IMR-90 (cell line): ENCODE results near the gene BRWD1. TPM values are rescaled to one million over a fixed set of nuclear protein-coding genes. Genes with fewer than 3 reads are reported as not detected.

ENCODE experiments used
- ATAC-seq: fragments of 200-7000 bp; cut with Tn5 transposase; 2 replicates; pipeline ENCODE4 v1.9.1; 2020; ENCODE audit warnings: low read depth, mild to moderate bottlenecking, moderate library complexity
- BruUV-seq: library from RNA; stranded (reverse); fragments of 400-500 nt; replicated peaks from 2 replicates; lab custom pipeline; 2021; lab: Mats Ljungman, UMichigan
- CTCF ChIA-PET: fragments of 300-600 bp; formaldehyde crosslinking; extraction: SDS; loops from one replicate; lab custom pipeline; 2021; ENCODE audit warnings: antibody characterized with exemption; lab: Yijun Ruan, JAX
- POLR2A ChIA-PET: fragments of 300-600 bp; sonication (Branson Sonifier 250); formaldehyde crosslinking; loops from one replicate; lab custom pipeline; 2022; ENCODE audit warnings: antibody characterized with exemption; ENCODE audit not compliant: unreplicated experiment; lab: Charles Lee
- DNase-seq: peaks from one replicate; pipeline ENCODE4 v3.0.0; 2013
- H2AFZ ChIP-seq: replicated peaks from 2 replicates; pipeline ENCODE3; 2013; ENCODE audit warnings: low read length, mild to moderate bottlenecking; ENCODE audit not compliant: poor library complexity
- H2AK5ac ChIP-seq: 2 replicates; pipeline ENCODE4 v1.6.1; 2013; ENCODE audit warnings: low read depth, low read length, inconsistent platforms
- H2AK9ac ChIP-seq: replicated peaks from 2 replicates; pipeline ENCODE3; 2013; ENCODE audit warnings: mild to moderate bottlenecking, low read depth, low read length, moderate library complexity; ENCODE audit not compliant: poor library complexity
- H2BK120ac ChIP-seq: 2 replicates; pipeline ENCODE4 v1.6.1; 2013; ENCODE audit warnings: low read depth, low read length, inconsistent platforms
- H2BK15ac ChIP-seq: 3 replicates; pipeline ENCODE4 v1.6.1; 2013; ENCODE audit warnings: low read depth, low read length, inconsistent platforms
- H2BK20ac ChIP-seq: 2 replicates; pipeline ENCODE4 v1.6.1; 2013; ENCODE audit warnings: low read depth, mild to moderate bottlenecking, inconsistent platforms, low read length, moderate library complexity
- H2BK5ac ChIP-seq: 2 replicates; pipeline ENCODE4 v1.6.1; 2013; ENCODE audit warnings: mild to moderate bottlenecking, low read depth, low read length, inconsistent platforms; ENCODE audit not compliant: poor library complexity, severe bottlenecking
- H3K14ac ChIP-seq: replicated peaks from 2 replicates; pipeline ENCODE4 v1.6.1; 2013; ENCODE audit warnings: low read depth, low read length, inconsistent platforms
- H3K18ac ChIP-seq: 2 replicates; pipeline ENCODE4 v1.6.1; 2013; ENCODE audit warnings: low read depth, low read length, control low read depth
- H3K23ac ChIP-seq: 2 replicates; pipeline ENCODE4 v1.6.1; 2013; ENCODE audit warnings: low read depth, low read length, inconsistent platforms
- H3K27ac ChIP-seq: 2 replicates; pipeline ENCODE4 v1.5.1; 2013; ENCODE audit warnings: mild to moderate bottlenecking, control low read depth, low read length; ENCODE audit not compliant: insufficient read depth
- H3K27me3 ChIP-seq: 2 replicates; pipeline ENCODE4 v1.6.1; 2013; ENCODE audit warnings: low read length; ENCODE audit not compliant: control insufficient read depth, insufficient read depth
- H3K36me3 ChIP-seq: 2 replicates; pipeline ENCODE4 v1.6.1; 2013; ENCODE audit warnings: low read length, mixed read lengths; ENCODE audit not compliant: control insufficient read depth, insufficient read depth
- H3K4ac ChIP-seq: 2 replicates; pipeline ENCODE4 v1.6.1; 2013; ENCODE audit warnings: low read depth, low read length, inconsistent platforms
- H3K4me1 ChIP-seq: 2 replicates; pipeline ENCODE4 v1.6.1; 2013; ENCODE audit warnings: low read length, mixed read lengths; ENCODE audit not compliant: control insufficient read depth, insufficient read depth
- H3K4me2 ChIP-seq: 2 replicates; pipeline ENCODE4 v1.6.1; 2013; ENCODE audit warnings: low read depth, mild to moderate bottlenecking, control low read depth, low read length, moderate library complexity
- H3K4me3 ChIP-seq: 2 replicates; pipeline ENCODE4 v1.5.1; 2013; ENCODE audit warnings: low read depth, mild to moderate bottlenecking, control low read depth, low read length, moderate library complexity; ENCODE audit not compliant: insufficient read depth
- H3K56ac ChIP-seq: 2 replicates; pipeline ENCODE4 v1.6.1; 2013; ENCODE audit warnings: low read length, inconsistent platforms; ENCODE audit not compliant: insufficient read depth; ENCODE audit errors: extremely low read depth
- H3K79me1 ChIP-seq, 2 experiments: 2 replicates each; pipeline ENCODE4 v1.6.1; 2013; ENCODE audit warnings: low read length in 2 of 2, inconsistent platforms in 1 of 2, low read depth in 1 of 2
- H3K9ac ChIP-seq: 2 replicates; pipeline ENCODE4 v1.6.1; 2013; ENCODE audit warnings: low read depth, low read length, control low read depth
- H3K9me1 ChIP-seq: 2 replicates; pipeline ENCODE4 v1.6.1; 2013; ENCODE audit warnings: low read length, inconsistent platforms; ENCODE audit not compliant: insufficient read depth
- H3K9me3 ChIP-seq: 2 replicates; pipeline ENCODE4 v1.6.1; 2013; ENCODE audit warnings: low read length; ENCODE audit not compliant: control insufficient read depth, insufficient read depth
- H4K20me1 ChIP-seq: 2 replicates; pipeline ENCODE4 v1.6.1; 2013; ENCODE audit warnings: low read length, inconsistent platforms; ENCODE audit not compliant: insufficient read depth
- H4K5ac ChIP-seq: 2 replicates; pipeline ENCODE4 v1.6.1; 2013; ENCODE audit warnings: mild to moderate bottlenecking, low read depth, low read length, control low read depth
- H4K8ac ChIP-seq, 2 experiments: 2 replicates each; pipeline ENCODE4 v1.6.1; 2013; ENCODE audit warnings: low read depth in 2 of 2, low read length in 2 of 2, control low read depth in 1 of 2, inconsistent platforms in 1 of 2
- H4K91ac ChIP-seq: 2 replicates; pipeline ENCODE4 v1.6.1; 2013; ENCODE audit warnings: low read depth, low read length, inconsistent platforms; ENCODE audit not compliant: insufficient read depth
- BHLHE40 ChIP-seq: fragments of 150-350 bp; IDR thresholded peaks from 2 replicates; pipeline ENCODE4 v1.6.1; 2016; ENCODE audit warnings: mild to moderate bottlenecking, low read depth, low read length
- CEBPB ChIP-seq: IDR thresholded peaks from 2 replicates; pipeline ENCODE4 v1.6.1; 2012; ENCODE audit warnings: low read depth, low read length, improper control_type of control experiment
- CHD1 ChIP-seq: IDR thresholded peaks from 2 replicates; pipeline ENCODE4 v1.6.1; 2012; ENCODE audit warnings: low read depth, low read length, improper control_type of control experiment
- CTCF ChIP-seq: conservative IDR thresholded peaks from 2 replicates; pipeline ENCODE4 v1.5.1; 2012; ENCODE audit warnings: mild to moderate bottlenecking, low read depth, low read length, improper control_type of control experiment
- ELK1 ChIP-seq: fragments of 150-350 bp; IDR thresholded peaks from 2 replicates; pipeline ENCODE4 v1.6.1; 2016; ENCODE audit warnings: low read depth, mild to moderate bottlenecking, low read length, moderate library complexity, borderline replicate concordance
- FOS ChIP-seq: fragments of 150-350 bp; IDR thresholded peaks from 2 replicates; pipeline ENCODE4 v1.6.1; 2016; ENCODE audit warnings: low read depth, low read length
- MAZ ChIP-seq: IDR thresholded peaks from 2 replicates; pipeline ENCODE4 v1.6.1; 2012; ENCODE audit warnings: low read depth, mild to moderate bottlenecking, low read length, improper control_type of control experiment, moderate library complexity, borderline replicate concordance
- MXI1 ChIP-seq: IDR thresholded peaks from 2 replicates; pipeline ENCODE4 v1.6.1; 2012; ENCODE audit warnings: low read depth, mild to moderate bottlenecking, low read length, moderate library complexity, borderline replicate concordance
- NFE2L2 ChIP-seq: fragments of 150-350 bp; IDR thresholded peaks from 2 replicates; pipeline ENCODE4 v1.6.1; 2016; ENCODE audit warnings: low read depth, mild to moderate bottlenecking, low read length
- RAD21 ChIP-seq: IDR thresholded peaks from 2 replicates; pipeline ENCODE4 v1.6.1; 2012; ENCODE audit warnings: low read length, improper control_type of control experiment
- RCOR1 ChIP-seq: IDR thresholded peaks from 2 replicates; pipeline ENCODE4 v1.6.1; 2012; ENCODE audit warnings: mild to moderate bottlenecking, low read length, improper control_type of control experiment; ENCODE audit not compliant: insufficient replicate concordance
- SMC3 ChIP-seq: fragments of 150-350 bp; IDR thresholded peaks from 2 replicates; pipeline ENCODE4 v1.6.1; 2016; ENCODE audit warnings: low read depth, mild to moderate bottlenecking, antibody characterized with exemption, low read length, moderate library complexity
- USF2 ChIP-seq: fragments of 150-350 bp; IDR thresholded peaks from 2 replicates; pipeline ENCODE4 v1.6.1; 2017; ENCODE audit warnings: mild to moderate bottlenecking, antibody characterized with exemption, low read length, low read depth
- WGBS, 2 experiments: methylation state at CpG; one replicate each; pipeline versions ENCODE4 v1.1.5 to v1.1.7; 2013; ENCODE audit warnings: missing lambda C conversion rate in 2 of 2; ENCODE audit not compliant: insufficient read length in 1 of 2; ENCODE audit errors: extremely low coverage in 2 of 2; 5-methylcytosine and 5-hydroxymethylcytosine counted together
- dilution Hi-C: fragments of 300-500 bp; cut with HindIII; formaldehyde crosslinking; loops from one replicate; pipeline ENCODE4 v1.14.3; 2018; ENCODE audit warnings: low sequenced_read_pairs; ENCODE audit not compliant: unreplicated experiment
- in situ Hi-C: fragments of 300-500 bp; cut with MboI; formaldehyde crosslinking; loops from 3 replicates; pipeline ENCODE4 v1.14.3; 2019; ENCODE audit warnings: low sequenced_read_pairs, inconsistent platforms, mixed read lengths
- intact Hi-C: fragments of 100-400 bp; cut with micrococcal nuclease; formaldehyde crosslinking; loops from 2 replicates; pipeline ENCODE4 v1.10.0; 2022
- polyA plus RNA-seq, 3 experiments: library from polyadenylated mRNA; depleted of rRNA; stranded (reverse); fragments of >200 nt; gene quantifications; 2 replicates each; pipeline ENCODE4 v1.2.3, GENCODE V29; 2012; ENCODE audit warnings: low replicate concordance in 1 of 3
- total RNA-seq: library from RNA; depleted of rRNA; stranded (reverse); fragments of >200 nt; gene quantifications from 2 replicates; pipeline ENCODE4 v1.2.3, GENCODE V29; 2012

BRWD1 gene
- total and polyA plus RNA-seq, 2 of the 4 experiments (the other 2 are of a cell fraction) = 6.7 to 28.7 TPM

- dilution Hi-C loops (no loop called here), in situ Hi-C loops (no loop called here), intact Hi-C loops (no loop called here)
- Histone ChIP-seq H3K56ac (no peak overlapping the region), H3K4me1 (no peaks in the 10 kb centered on the region), H3K9me1 (peaks cover 3% of the 10 kb centered on the region; the same call in 1 of the 2 replicates), H3K18ac (no peak overlapping the region), H2AK5ac (no peak overlapping the region), H3K14ac (no peak overlapping the region), H3K9me3 (no peaks in the 10 kb centered on the region), H3K4me2 (no peak overlapping the region), H2BK15ac (no peak overlapping the region), H3K79me1 (peaks cover 18 to 47% of the 10 kb centered on the region in 2 experiments), H4K5ac (no peak overlapping the region), H3K36me3 (peaks cover 24% of the 10 kb centered on the region), H2BK20ac (no peak overlapping the region), H3K23ac (no peak overlapping the region), H4K20me1 (peaks cover 26% of the 10 kb centered on the region; the same call in 1 of the 2 replicates), H3K4ac (no peak overlapping the region), H2AFZ (no peak overlapping the region), H3K9ac (no peak overlapping the region), H2BK5ac (no peak overlapping the region), H3K4me3 (no peak overlapping the region), H4K8ac (no peak overlapping the region), H3K27me3 (no peaks in the 10 kb centered on the region), H2BK120ac (no peak overlapping the region), H3K27ac (no peak overlapping the region), H4K91ac (no peak overlapping the region), H2AK9ac (no peak overlapping the region)
- POLR2A ChIA-PET = no interaction called here
- DNase-seq (no peak), ATAC-seq (no peak)
- no CpG with 5 or more reads among the region's 1 CpG for WGBS, 2 experiments
- CTCF ChIA-PET = no interaction called here
- no TSS peak for BruUV-seq
- no peak for TF ChIP-seq BHLHE40
- TF ChIP-seq CTCF = no peak
- TF ChIP-seq CEBPB = no peak
- no peak for TF ChIP-seq SMC3
- TF ChIP-seq ELK1 = no peak
- TF ChIP-seq MAZ = no peak
- no peak for TF ChIP-seq MXI1
- no peak for TF ChIP-seq NFE2L2
- TF ChIP-seq RAD21 = no peak
- no peak for TF ChIP-seq FOS
- no peak for TF ChIP-seq USF2
- TF ChIP-seq RCOR1 = no peak
- no peak for TF ChIP-seq CHD1
These were observed 6.0 kb downstream of the BRWD1 start for GRCh38 chr21:39307466-39307865.
